Loucy (cell line): Measurements from ENCODE around the gene SEMA5A.

Experiments
- EZH2phosphoT487 ChIP-seq: fragments of 200-600 bp; IDR thresholded peaks from 2 replicates; pipeline ENCODE4 v1.6.1; 2018; ENCODE audit warnings: antibody characterized with exemption, mild to moderate bottlenecking, moderate library complexity, borderline replicate concordance
- TF ChIP-seq, protein P1 (sequence below): fragments of 200-600 bp; sonication (generic); conservative IDR thresholded peaks from 2 replicates; pipeline ENCODE4 v1.5.1; 2014; ENCODE audit warnings: mild to moderate bottlenecking, antibody characterized with exemption, low read length

DNA sequence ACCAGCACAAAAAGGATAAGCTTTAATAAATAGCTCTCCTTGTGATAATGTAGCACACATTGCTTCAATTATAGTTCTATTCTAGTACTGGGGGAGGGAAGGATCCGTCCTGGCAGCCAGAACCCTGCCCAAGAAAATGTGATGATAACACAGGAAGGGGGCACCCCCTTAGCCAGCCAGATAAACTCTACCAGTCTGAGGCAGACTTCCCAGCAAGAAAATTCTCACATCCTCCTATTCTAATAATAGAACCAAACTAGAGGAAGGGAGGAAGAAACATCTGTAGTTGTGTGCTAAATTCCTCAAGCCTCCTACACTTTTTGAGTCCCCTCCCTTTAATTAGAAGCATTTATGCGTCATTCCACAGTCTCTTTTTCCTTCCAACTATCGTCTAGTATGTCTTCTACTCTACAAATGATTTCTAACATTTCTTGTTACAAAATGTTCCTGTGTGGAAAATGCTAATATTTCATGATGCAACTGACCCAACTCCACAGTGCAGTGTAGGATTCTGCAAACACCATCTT lies 261.0 kb downstream of the SEMA5A start:
- TF ChIP-seq, protein P1, sequence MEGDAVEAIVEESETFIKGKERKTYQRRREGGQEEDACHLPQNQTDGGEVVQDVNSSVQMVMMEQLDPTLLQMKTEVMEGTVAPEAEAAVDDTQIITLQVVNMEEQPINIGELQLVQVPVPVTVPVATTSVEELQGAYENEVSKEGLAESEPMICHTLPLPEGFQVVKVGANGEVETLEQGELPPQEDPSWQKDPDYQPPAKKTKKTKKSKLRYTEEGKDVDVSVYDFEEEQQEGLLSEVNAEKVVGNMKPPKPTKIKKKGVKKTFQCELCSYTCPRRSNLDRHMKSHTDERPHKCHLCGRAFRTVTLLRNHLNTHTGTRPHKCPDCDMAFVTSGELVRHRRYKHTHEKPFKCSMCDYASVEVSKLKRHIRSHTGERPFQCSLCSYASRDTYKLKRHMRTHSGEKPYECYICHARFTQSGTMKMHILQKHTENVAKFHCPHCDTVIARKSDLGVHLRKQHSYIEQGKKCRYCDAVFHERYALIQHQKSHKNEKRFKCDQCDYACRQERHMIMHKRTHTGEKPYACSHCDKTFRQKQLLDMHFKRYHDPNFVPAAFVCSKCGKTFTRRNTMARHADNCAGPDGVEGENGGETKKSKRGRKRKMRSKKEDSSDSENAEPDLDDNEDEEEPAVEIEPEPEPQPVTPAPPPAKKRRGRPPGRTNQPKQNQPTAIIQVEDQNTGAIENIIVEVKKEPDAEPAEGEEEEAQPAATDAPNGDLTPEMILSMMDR = no peak
- TF ChIP-seq EZH2phosphoT487 = no peak
